H9 (cell line): ENCODE results near the gene ADAMTS3. TPM values are rescaled to one million over a fixed set of nuclear protein-coding genes. Genes with fewer than 3 reads are reported as not detected.

ENCODE experiments used
- DNase-seq: peaks from one replicate; pipeline ENCODE4 v3.0.0-alpha.2; 2017
- H2AFZ ChIP-seq: one replicate; pipeline ENCODE4 v1.6.1; 2013; ENCODE audit warnings: mild to moderate bottlenecking, low read length, control low read depth, moderate library complexity
- H2AK5ac ChIP-seq: 2 replicates; pipeline ENCODE4 v1.6.1; 2013; ENCODE audit warnings: low read length, control low read depth, mixed read lengths; ENCODE audit not compliant: insufficient read length
- H2BK120ac ChIP-seq: one replicate; pipeline ENCODE4 v1.6.1; 2013; ENCODE audit warnings: low read depth, mild to moderate bottlenecking, low read length, control low read depth, inconsistent platforms; ENCODE audit not compliant: poor library complexity, severe bottlenecking
- H2BK12ac ChIP-seq: 2 replicates; pipeline ENCODE4 v1.6.1; 2013; ENCODE audit warnings: low read length, control low read depth, mixed read lengths, low read depth; ENCODE audit not compliant: insufficient read length
- H2BK15ac ChIP-seq: 2 replicates; pipeline ENCODE4 v1.6.1; 2013; ENCODE audit warnings: low read depth, low read length, control low read depth
- H2BK20ac ChIP-seq: one replicate; pipeline ENCODE4 v1.6.1; 2013; ENCODE audit warnings: low read depth, mild to moderate bottlenecking, low read length, control low read depth, inconsistent platforms; ENCODE audit not compliant: poor library complexity, severe bottlenecking
- H2BK5ac ChIP-seq: 2 replicates; pipeline ENCODE4 v1.6.1; 2013; ENCODE audit warnings: low read length, control low read depth, mixed read lengths; ENCODE audit not compliant: insufficient read length
- H3K14ac ChIP-seq: 2 replicates; pipeline ENCODE4 v1.6.1; 2013; ENCODE audit warnings: low read length, control low read depth; ENCODE audit not compliant: insufficient read depth
- H3K18ac ChIP-seq: 2 replicates; pipeline ENCODE4 v1.6.1; 2013; ENCODE audit warnings: low read depth, mild to moderate bottlenecking, mixed read lengths, low read length, control low read depth; ENCODE audit not compliant: insufficient read length
- H3K23ac ChIP-seq: 2 replicates; pipeline ENCODE4 v1.6.1; 2013; ENCODE audit warnings: low read length, control low read depth, mixed read lengths, low read depth; ENCODE audit not compliant: insufficient read length
- H3K23me2 ChIP-seq: 2 replicates; pipeline ENCODE4 v1.6.1; 2013; ENCODE audit warnings: low read depth, mild to moderate bottlenecking, mixed read lengths, low read length, control low read depth; ENCODE audit not compliant: insufficient read length, poor library complexity, severe bottlenecking
- H3K27ac ChIP-seq: 2 replicates; pipeline ENCODE4 v1.5.1; 2013; ENCODE audit warnings: low read length, control low read depth, mixed read lengths, low read depth; ENCODE audit not compliant: insufficient read length
- H3K27me3 ChIP-seq: 2 replicates; pipeline ENCODE4 v1.6.1; 2013; ENCODE audit warnings: low read length, control low read depth, inconsistent platforms; ENCODE audit not compliant: insufficient read depth
- H3K4ac ChIP-seq: 2 replicates; pipeline ENCODE4 v1.6.1; 2013; ENCODE audit warnings: low read depth, mild to moderate bottlenecking, control low read depth, inconsistent platforms, low read length, moderate library complexity
- H3K4me1 ChIP-seq: 2 replicates; pipeline ENCODE4 v1.6.1; 2013; ENCODE audit warnings: low read length, control low read depth, inconsistent platforms; ENCODE audit not compliant: insufficient read depth
- H3K4me2 ChIP-seq: 2 replicates; pipeline ENCODE4 v1.6.1; 2013; ENCODE audit warnings: low read length, control low read depth, mixed read lengths; ENCODE audit not compliant: insufficient read length, insufficient read depth
- H3K56ac ChIP-seq: 2 replicates; pipeline ENCODE4 v1.6.1; 2013; ENCODE audit warnings: low read depth, mild to moderate bottlenecking, mixed read lengths, low read length, control low read depth; ENCODE audit not compliant: insufficient read length
- H3K79me1 ChIP-seq: 2 replicates; pipeline ENCODE4 v1.6.1; 2013; ENCODE audit warnings: low read depth, mild to moderate bottlenecking, moderate library complexity, low read length, control low read depth, inconsistent platforms; ENCODE audit not compliant: insufficient read depth, poor library complexity, severe bottlenecking
- H3K79me2 ChIP-seq: 2 replicates; pipeline ENCODE4 v1.6.1; 2013; ENCODE audit warnings: low read length, control low read depth, inconsistent platforms; ENCODE audit not compliant: insufficient read depth
- H3K9ac ChIP-seq: 2 replicates; pipeline ENCODE4 v1.6.1; 2013; ENCODE audit warnings: low read length, control low read depth, mixed read lengths; ENCODE audit not compliant: insufficient read length; ENCODE audit errors: extremely low read depth
- H3K9me3 ChIP-seq: one replicate; pipeline ENCODE4 v1.6.1; 2013; ENCODE audit warnings: low read depth, low read length, inconsistent platforms; ENCODE audit not compliant: control insufficient read depth
- H3T11ph ChIP-seq: one replicate; pipeline ENCODE4 v1.6.1; 2013; ENCODE audit warnings: mild to moderate bottlenecking, low read length, control low read depth, inconsistent platforms
- H4K20me1 ChIP-seq: one replicate; pipeline ENCODE4 v1.6.1; 2013; ENCODE audit not compliant: control insufficient read depth, insufficient read length, insufficient read depth
- H4K5ac ChIP-seq: 2 replicates; pipeline ENCODE4 v1.6.1; 2013; ENCODE audit warnings: low read depth, mild to moderate bottlenecking, mixed read lengths, low read length, control low read depth; ENCODE audit not compliant: insufficient read length
- H4K8ac ChIP-seq: replicated peaks from 2 replicates; pipeline ENCODE4 v1.6.1; 2013; ENCODE audit warnings: low read length, control low read depth, mixed read lengths, low read depth; ENCODE audit not compliant: insufficient read length
- H4K91ac ChIP-seq: 2 replicates; pipeline ENCODE4 v1.6.1; 2013; ENCODE audit warnings: low read depth, mild to moderate bottlenecking, moderate library complexity, mixed read lengths, low read length, control low read depth; ENCODE audit not compliant: insufficient read length
- H3K27ac Mint-ChIP-seq, 3 experiments: 2 replicates in 2 of 3; 3 replicates in 1 of 3; pipeline ENCODE4 v1.8.0; 2020 to 2021; ENCODE audit warnings: mixed read lengths in 3 of 3, mild to moderate bottlenecking in 1 of 3, moderate library complexity in 1 of 3
- H3K27me3 Mint-ChIP-seq: 2 replicates; pipeline ENCODE4 v1.8.0; 2021; ENCODE audit warnings: low read depth, mild to moderate bottlenecking, moderate library complexity, mixed read lengths
- H3K36me3 Mint-ChIP-seq, 3 experiments: 2 replicates in 2 of 3; 3 replicates in 1 of 3; pipeline ENCODE4 v1.8.0; 2020 to 2021; ENCODE audit warnings: low read depth in 3 of 3, mixed read lengths in 3 of 3; ENCODE audit not compliant: insufficient read depth in 1 of 3
- H3K4me1 Mint-ChIP-seq, 2 experiments: 2 replicates each; pipeline ENCODE4 v1.8.0; 2020; ENCODE audit warnings: mixed read lengths in 2 of 2
- H3K4me3 Mint-ChIP-seq, 2 experiments: 2 replicates in 1 of 2; 3 replicates in 1 of 2; pipeline ENCODE4 v1.8.0; 2020 to 2021; ENCODE audit warnings: mild to moderate bottlenecking in 2 of 2, mixed read lengths in 2 of 2, moderate library complexity in 1 of 2
- H3K9me3 Mint-ChIP-seq, 2 experiments: 2 replicates in 1 of 2; 3 replicates in 1 of 2; pipeline ENCODE4 v1.8.0; 2020; ENCODE audit warnings: mild to moderate bottlenecking in 2 of 2, mixed read lengths in 2 of 2, moderate library complexity in 1 of 2
- WGBS: extraction: QIAGEN DNeasy Blood & Tissue Kit; methylation state at CpG from one replicate; pipeline ENCODE4 v1.1.7; 2013; ENCODE audit warnings: missing lambda C conversion rate, low lambda C conversion rate, mixed read lengths; ENCODE audit not compliant: insufficient read length; ENCODE audit errors: extremely low coverage; 5-methylcytosine and 5-hydroxymethylcytosine counted together
- total RNA-seq: library from RNA; stranded (reverse); gene quantifications from 2 replicates; pipeline ENCODE4 v1.2.1, GENCODE V29; 2021
- TF ChIP-seq, protein P1 (sequence below): fragments of 200-600 bp; sonication (generic); conservative IDR thresholded peaks from 3 replicates; pipeline ENCODE4 v1.8.0; 2021; ENCODE audit warnings: antibody characterized with exemption, mild to moderate bottlenecking

ADAMTS3 gene
- total RNA-seq, 1 experiment from 2014 or later, result 1.1 TPM

DNA sequence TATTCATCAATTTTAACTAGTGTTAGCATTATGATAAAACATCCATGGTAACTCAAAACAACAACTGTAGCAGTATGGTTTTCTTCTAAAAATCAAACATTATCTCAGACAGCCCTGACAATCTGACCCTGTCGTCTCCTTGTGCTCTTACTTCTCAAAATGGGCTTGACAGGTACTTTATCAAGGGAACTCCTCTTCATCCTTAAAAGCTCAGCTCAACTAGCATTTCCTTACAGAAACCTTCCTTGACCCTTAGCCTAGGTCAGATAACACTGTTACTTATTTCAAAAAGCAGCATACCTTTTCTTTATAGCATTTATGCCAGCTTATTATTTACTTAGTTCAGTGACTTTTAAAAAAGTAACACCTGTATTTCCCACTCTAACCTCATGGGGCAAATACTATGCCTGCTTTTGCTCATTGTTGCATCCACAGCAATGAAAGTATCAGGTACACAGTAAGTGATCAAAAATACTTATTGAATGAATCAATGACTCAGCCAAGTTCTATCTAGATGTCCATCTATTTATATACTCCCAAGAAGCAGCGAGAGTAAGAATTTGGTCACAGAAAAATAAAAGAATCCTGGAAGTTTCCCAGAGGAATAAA lies 41.9 kb downstream of the ADAMTS3 start:
- TF ChIP-seq, protein P1, sequence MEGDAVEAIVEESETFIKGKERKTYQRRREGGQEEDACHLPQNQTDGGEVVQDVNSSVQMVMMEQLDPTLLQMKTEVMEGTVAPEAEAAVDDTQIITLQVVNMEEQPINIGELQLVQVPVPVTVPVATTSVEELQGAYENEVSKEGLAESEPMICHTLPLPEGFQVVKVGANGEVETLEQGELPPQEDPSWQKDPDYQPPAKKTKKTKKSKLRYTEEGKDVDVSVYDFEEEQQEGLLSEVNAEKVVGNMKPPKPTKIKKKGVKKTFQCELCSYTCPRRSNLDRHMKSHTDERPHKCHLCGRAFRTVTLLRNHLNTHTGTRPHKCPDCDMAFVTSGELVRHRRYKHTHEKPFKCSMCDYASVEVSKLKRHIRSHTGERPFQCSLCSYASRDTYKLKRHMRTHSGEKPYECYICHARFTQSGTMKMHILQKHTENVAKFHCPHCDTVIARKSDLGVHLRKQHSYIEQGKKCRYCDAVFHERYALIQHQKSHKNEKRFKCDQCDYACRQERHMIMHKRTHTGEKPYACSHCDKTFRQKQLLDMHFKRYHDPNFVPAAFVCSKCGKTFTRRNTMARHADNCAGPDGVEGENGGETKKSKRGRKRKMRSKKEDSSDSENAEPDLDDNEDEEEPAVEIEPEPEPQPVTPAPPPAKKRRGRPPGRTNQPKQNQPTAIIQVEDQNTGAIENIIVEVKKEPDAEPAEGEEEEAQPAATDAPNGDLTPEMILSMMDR, result no peak; the same call in 2 of the 3 replicates
- no peak overlapping the region for H2BK15ac ChIP-seq
- H3K56ac ChIP-seq, result no peak overlapping the region
- no peak overlapping the region for H3K27ac ChIP-seq
- H3K27me3 ChIP-seq, result no peaks in the 10 kb centered on the region
- H3K23me2 ChIP-seq, result no peaks in the 10 kb centered on the region
- no peak overlapping the region for H3K18ac ChIP-seq
- DNase-seq, result no peak
- H4K5ac ChIP-seq, result no peak overlapping the region
- H2BK120ac ChIP-seq, result no peak overlapping the region
- no peak overlapping the region for H3K23ac ChIP-seq
- WGBS, result no CpG with 5 or more reads among the region's 2 CpGs
- no peak overlapping the region for H2AK5ac ChIP-seq
- Mint-ChIP-seq H3K4me1 (no peaks in the 10 kb centered on the region), H3K4me3 (no peak overlapping the region), H3K27ac (no peak overlapping the region), H3K9me3 (peaks cover 1 to 2% of the 10 kb centered on the region in 2 experiments; a peak in 3 of 5 replicates), H3K27me3 (no peaks in the 10 kb centered on the region), H3K36me3 (peaks cover 1 to 6% (median 2%) of the 10 kb centered on the region in 3 experiments; a peak in 4 of 7 replicates)
- no peak overlapping the region for H4K91ac ChIP-seq
- no peak overlapping the region for H2BK5ac ChIP-seq
- H3K4me1 ChIP-seq, result no peaks in the 10 kb centered on the region
- no peak overlapping the region for H3K4me2 ChIP-seq
- H4K8ac ChIP-seq, result no peak overlapping the region
- H3T11ph ChIP-seq, result no peak overlapping the region
- H3K14ac ChIP-seq, result no peak overlapping the region
- no peaks in the 10 kb centered on the region for H3K79me1 ChIP-seq
- no peak overlapping the region for H2AFZ ChIP-seq
- no peak overlapping the region for H2BK20ac ChIP-seq
- no peaks in the 10 kb centered on the region for H4K20me1 ChIP-seq
- H2BK12ac ChIP-seq, result no peak overlapping the region
- H3K79me2 ChIP-seq, result no peaks in the 10 kb centered on the region
- no peak overlapping the region for H3K9ac ChIP-seq
- H3K9me3 ChIP-seq, result no peaks in the 10 kb centered on the region
- H3K4ac ChIP-seq, result no peak overlapping the region
